Stimulated activated CD8-positive, alpha-beta memory T cell treated with anti-CD3 and anti-CD28 coated beads, Interleukin-2, amount 100 ng/mL, for 48 hours (primary cell): ENCODE measurements around the gene NFATC2.
A peak's percentile ranks its signal among the peaks of the same experiment; 100 is the strongest.
"Not testable (repeated sequence)": the region's sequence is repeated elsewhere in the genome, so short reads cannot be mapped to it uniquely, and the experiment has no call there.

Source experiments
- DNase-seq, 2 donors: peaks; one replicate each; pipeline ENCODE4 v3.0.0-alpha.2; 2020; ENCODE audit warnings: low read depth in 2 of 2

Gene NFATC2

DNA sequence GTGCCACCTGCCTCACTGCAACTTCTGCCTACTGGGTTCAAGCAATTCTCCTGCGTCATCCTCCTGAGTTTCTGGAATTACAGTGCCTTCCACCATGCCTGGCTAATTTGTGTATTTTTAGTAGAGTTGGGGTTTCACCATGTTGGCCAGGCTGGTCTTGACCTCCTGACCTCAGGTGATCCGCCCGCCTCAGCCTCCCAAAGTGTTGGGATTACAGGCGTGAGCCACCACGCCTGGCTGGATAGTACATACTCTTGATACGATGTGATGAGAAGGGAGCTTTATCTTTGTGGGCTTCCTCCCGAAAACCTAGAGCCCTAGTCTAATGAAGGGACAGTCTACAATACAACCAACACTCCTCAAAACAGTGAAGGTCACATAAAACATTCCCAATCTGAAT is 2.4 kb downstream of the NFATC2 start:
- DNase-seq = not testable (repeated sequence)

DNA sequence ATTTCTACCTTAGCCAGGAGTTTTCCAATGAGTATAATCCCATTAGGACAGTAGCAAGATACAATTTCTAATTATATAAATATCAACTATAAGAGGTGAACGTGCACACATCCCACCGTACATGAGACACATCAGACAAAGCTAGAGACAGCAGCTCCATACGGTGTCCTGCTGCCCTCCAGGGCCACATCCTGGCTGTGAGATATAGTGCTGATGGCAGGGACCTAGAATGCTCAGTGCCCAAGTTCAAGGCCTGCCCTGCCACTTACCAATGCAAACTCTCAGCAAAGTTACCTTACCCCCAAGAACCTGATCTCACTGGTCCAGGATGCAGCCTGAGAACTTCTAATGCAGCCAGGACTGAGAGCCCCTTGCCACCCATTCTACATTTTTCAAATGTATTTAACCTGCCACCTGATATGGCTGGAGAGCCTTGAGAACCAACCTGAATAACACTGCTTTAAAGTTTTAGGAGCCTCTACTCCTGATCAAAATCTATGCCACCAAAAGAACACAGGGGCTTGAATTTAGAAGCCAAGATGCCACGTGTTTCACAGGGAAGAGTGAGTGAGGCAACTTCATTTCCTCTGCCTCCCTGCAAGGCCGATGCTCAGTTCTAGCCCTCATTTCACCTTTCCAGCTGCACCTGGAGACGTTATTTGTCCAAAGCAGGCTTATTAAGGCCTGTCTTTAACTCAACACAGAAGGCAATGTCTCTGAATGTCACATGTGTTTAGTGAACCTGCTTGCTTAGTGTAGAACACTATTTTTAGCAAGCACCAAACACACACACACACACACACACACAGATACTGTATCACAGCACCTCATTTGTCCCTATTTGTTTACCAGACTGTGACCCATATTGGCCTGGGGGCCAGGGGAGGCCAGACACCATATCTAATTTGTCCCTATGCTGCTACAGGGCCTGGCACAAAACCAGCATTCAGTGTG is 6.1 kb downstream of the NFATC2 start:
- DNase-seq = no peak

DNA sequence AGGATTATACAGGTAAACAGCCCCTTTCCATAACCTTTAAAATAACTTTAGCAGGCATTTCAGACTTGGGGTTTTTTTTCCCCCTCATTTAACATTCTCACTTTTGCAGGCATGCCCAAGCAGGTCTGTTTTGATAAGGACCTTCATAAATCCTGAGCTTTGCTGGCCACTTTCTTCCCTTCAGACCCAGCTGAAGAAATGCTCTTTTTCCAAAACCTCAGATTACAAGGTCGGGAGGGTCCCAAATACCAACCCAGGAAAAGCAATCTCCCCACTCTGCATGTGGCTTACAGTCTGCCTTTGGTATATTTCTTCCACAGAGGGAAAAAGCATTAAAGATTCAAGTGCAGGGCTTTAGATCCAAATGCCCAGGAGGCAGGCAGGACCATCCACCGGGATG is 6.8 kb downstream of the NFATC2 start:
- no peak for DNase-seq

DNA sequence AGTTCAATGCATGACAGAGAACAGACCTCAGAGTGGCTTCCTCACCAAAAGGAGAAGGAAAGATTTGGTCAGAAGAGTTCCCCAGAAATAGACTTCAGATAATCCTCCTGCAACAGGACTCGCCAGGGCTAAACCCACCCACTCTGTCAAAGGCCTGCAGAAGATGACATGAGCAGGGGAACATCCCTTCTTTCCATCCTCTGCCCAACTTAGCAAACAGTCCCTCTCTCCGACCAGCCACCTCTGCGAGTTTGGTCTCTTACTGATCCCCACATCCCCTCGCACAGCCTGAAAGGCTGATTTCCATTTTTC is 7.5 kb downstream of the NFATC2 start:
- no peak for DNase-seq

- no peak for DNase-seq
Observed at GRCh38 chr20:51533291-51534172, 9.0 kb downstream of the NFATC2 start.

DNA sequence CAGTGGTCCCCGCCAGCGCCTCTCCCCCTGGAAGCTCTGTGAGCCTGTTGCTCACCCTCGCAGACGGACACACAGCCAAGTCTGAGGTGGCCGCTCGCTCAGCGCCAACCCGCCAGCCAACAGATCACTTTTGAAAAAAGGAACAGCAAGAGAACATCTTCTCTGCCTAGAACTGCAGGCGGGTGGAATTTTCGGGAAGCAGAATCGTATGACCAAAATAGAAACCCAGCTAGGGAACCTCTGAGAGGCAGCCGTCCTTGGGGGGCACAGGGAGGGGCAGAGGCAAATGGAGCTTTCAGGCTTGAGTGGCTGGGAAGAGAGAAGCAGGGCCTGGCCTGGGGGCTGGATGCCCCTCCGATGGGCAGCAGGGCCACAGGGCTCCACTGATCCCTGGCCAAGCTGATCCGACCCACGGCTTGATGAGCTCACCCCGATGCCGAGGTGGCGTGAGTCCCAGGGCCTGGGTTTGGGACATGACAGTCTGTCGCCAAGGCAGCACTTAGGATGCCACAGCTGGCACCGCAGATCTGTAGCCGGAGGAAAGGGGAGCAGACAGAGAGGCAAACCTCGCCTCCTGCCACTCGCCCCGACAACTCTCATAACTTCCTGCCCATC is 9.8 kb downstream of the NFATC2 start:
- DNase-seq = no peak

- no peak for DNase-seq
Observed at GRCh38 chr20:51531712-51532456, 10.6 kb downstream of the NFATC2 start.

- DNase-seq = peak; percentile 59 to 71
Observed at GRCh38 chr20:51531141-51531710, 11.3 kb downstream of the NFATC2 start.

DNA sequence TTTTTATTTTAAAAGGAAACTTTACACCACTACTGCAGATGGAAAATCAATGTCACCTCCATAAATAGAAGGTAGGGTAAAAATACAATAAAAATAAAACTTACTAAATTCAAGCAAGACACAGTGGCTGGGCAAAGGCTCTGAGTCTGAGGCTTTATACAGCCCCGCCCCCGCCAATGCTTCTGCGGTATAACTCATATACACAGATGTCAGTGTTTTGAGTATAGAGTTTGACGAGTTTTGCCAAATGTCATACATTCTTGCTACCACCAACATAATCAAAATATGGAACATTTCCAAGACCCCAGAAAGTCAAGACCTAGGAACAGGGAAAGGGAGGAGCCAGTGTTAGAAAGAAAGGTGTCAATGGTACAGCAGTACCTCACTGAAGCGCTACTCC is 12.8 kb downstream of the NFATC2 start:
- DNase-seq = peak; percentile 65 to 80

DNA sequence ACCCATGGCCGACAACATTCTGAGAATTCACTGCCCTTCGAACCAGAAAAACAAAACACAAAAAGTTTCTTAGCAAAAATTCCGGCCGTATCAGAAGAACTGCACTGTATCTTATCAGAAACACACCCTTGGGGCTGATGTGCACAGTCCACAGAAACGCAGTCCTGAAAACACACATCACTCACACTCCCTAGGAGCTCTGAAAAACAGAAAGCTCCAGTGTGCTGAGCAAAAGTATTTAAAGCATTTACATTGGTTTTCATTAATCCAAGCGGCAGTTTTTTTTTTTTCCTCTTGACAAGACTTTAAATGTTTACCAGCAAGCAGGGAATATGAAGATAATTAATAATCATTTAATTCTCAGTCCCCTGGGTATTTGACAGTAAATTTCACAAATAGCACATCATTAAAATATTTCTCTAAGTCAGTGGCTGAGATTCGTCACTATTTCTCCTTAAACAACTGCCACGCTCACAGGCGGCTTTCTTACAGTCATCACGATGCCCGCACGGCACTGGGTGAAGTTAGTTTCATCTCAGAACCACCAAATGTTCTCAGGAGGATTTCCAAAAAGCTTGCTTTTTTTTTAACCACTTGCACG is 13.3 kb downstream of the NFATC2 start:
- DNase-seq = peak in 1 of 2 donors; percentile 49

- peak in 1 of 2 donors; percentile 55 for DNase-seq
Observed at GRCh38 chr20:51528263-51529027, 14.1 kb downstream of the NFATC2 start.

DNA sequence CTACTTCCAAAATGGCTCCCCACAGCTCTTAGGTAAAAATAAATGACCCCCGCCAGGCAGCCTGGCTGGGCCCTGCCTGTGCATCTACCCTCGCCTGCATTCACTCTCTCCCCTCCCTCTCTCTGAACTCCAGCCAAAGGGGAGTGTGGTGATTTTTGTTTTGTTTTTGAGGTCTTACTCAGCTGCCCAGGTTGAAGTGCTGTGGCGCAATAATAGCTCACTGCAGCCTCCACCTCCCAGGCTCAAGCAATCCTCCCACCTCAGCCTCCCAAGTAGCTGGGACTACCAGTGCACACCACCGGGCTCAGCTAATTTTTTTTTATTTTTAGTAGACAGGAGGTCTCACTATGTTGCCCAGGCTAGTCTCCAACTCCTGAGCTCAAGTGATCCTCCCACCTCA is 15.8 kb downstream of the NFATC2 start:
- DNase-seq = no peak

GRCh38 chr20:51526106-51526470 is 16.4 kb downstream of the NFATC2 start:
- no peak for DNase-seq

- DNase-seq = no peak
Observed at GRCh38 chr20:51525241-51526105, 17.0 kb downstream of the NFATC2 start.

GRCh38 chr20:51523276-51524013 is 19.1 kb downstream of the NFATC2 start:
- DNase-seq = no peak

- no peak for DNase-seq
Observed at GRCh38 chr20:51522207-51522606, 20.3 kb downstream of the NFATC2 start.

DNA sequence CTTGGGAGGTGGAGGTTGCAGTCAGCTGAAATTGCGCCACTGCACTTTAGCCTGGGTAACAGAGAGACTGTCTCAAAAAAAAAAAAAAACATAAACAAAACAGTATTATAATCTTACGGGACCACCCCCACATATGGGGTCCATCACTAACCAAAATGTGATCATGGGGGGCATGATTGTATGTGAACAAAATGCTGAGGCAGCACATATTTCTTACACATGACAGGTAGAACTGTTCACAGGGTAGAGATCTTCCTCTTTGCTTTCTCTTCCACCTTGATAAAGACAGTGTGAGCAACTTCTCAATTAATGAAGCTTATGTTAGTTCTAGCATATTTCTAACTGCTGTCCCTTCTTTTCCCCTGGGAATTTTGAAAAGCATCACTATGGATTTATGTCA is 24.7 kb downstream of the NFATC2 start:
- DNase-seq = no peak

GRCh38 chr20:51516855-51517254 is 25.7 kb downstream of the NFATC2 start:
- no peak for DNase-seq
